ENCODE data around the gene VAX1.
A peak's percentile ranks its signal among the peaks of the same experiment; 100 is the strongest.
"Not testable (repeated sequence)": the region's sequence is repeated elsewhere in the genome, so short reads cannot be mapped to it uniquely, and the experiment has no call there.

VAX1 gene

GRCh38 chr10:117137911-117138642 lies at the start of gene VAX1:
VAX1 (minus strand) TSS chr10:117138270; CDS start chr10:117138056, 214 bp downstream.
- no peak for DNase-seq (ENCODE audit: low read depth in 4 of 4, low spot score in 1 of 4)

GRCh38 chr10:117186832-117187615 lies 49.0 kb upstream of the VAX1 start:
- DNase-seq (ENCODE audit: low read depth in 4 of 4, low spot score in 1 of 4): no peak

GRCh38 chr10:117185817-117186216 lies 47.7 kb upstream of the VAX1 start:
- DNase-seq (ENCODE audit: low read depth in 4 of 4, low spot score in 1 of 4): not testable (repeated sequence)

GRCh38 chr10:117184821-117185220 lies 46.8 kb upstream of the VAX1 start:
- no peak for DNase-seq (ENCODE audit: low read depth in 4 of 4, low spot score in 1 of 4)

DNA sequence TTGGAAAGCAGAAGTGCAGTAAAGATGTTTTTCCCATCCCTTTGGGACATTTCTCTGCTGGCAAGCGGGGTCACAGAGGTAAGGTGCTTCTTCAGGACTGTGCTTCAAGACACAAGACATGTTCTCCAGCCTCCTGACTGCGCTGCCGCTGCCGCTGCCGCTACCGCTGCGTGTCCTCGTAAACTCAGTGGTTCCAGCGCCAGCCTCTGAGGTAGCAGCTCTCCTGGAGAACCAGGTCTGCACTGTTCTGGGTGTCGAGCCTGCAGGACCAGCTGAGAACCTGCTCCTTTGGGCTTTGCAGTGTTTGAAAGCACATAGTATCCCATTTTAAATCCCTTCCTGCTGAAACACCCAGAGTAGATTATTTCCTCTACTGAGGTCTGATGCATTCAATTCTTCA lies 46.2 kb upstream of the VAX1 start:
- no peak for DNase-seq (ENCODE audit: low read depth in 4 of 4, low spot score in 1 of 4)

GRCh38 chr10:117178190-117178589 lies 40.1 kb upstream of the VAX1 start:
- DNase-seq (ENCODE audit: low read depth in 4 of 4, low spot score in 1 of 4): no peak

GRCh38 chr10:117175901-117176534 lies 37.9 kb upstream of the VAX1 start:
- DNase-seq (ENCODE audit: low read depth in 4 of 4, low spot score in 1 of 4): peak; percentile 49 to 70 (median 60)

DNA sequence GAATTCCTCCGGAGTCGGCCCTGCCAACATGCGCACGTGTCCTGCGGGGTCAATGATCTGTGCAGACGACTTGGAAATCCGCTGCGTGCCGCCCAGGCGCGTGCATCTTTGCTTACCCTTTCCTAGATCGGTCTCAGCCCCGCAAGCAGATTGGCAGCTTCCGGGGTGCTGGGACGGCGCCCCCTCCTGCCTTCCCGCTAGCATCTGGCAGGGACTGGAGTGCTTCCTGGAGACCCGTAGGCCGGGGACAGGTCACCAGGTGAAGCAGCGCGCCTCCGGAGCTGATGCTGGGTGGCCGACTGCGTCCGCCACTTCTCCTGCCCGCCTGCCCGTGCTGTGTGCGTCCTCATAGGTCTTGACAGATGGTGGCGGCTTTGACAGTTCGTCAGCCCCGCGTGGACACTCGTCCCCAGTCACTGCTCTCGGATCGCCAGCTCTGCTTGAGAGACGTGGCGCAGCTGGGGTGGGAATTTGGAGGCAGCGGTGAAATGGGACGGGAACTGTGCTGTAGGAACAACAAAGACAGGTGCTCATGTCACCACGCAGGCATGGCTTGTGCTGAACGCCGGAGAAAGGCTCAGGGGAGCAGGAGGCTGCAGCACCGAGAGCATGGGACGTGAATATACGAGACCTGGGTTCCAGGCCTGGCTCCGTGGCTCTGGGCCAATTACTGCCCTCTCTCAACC lies 37.3 kb upstream of the VAX1 start:
- DNase-seq (ENCODE audit: low read depth in 4 of 4, low spot score in 1 of 4): no peak

DNA sequence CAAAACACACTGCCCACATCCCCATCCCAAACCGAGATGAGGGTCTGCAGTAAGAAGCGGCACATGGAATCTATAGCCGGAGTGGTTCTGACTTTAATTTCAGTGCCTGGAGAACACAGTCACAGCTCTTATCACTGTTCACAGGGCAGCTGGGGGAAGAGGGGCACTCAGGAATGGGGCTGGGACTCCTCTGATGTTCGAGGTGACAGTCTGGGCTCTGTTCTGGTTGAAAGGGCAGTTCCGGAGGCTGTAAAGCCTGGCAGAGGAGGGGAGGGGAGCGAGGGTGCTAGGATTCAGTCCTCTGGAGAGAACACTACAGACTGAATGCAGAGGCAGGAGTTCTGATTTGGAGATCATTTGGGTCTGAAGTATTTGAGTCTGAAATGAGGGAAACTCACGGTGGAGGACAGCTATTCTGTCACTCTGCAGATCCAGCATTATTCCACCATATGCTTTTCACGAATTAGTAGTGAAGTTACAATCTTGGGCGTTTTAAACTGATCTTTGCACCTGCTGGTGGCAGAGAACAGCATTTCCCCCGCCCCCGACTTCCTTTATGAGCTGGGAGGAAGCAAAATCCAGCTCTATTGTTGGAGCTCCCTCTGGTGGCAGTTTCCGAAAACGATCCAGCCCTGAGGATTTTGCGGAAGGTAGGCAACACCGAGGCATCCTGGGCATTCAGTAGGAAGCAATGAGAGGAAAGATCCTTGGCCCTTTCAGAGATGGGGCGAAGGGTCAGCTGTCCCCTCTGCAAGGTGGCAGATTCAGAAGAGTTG lies 36.6 kb upstream of the VAX1 start:
- DNase-seq (ENCODE audit: low read depth in 4 of 4, low spot score in 1 of 4): peak; percentile 61 to 82 (median 78)

DNA sequence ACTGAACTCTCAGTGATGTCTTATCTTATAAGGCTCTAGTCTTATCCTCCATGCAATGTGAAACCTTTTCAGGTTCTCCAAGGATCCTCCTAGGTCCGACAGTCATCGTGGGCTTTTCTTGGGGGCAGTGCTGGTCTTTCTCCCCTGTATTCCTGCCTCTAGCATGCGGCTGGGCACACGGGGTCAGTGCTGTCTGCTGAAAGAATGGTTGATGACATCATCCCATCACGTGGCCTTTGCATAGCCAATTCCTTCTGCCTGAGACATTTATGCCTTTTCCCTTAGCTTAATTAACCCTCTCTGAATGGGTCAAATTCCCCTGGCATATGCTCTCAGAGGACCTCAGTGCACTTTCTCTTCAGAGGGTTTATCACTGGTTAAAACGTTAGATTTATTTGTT lies 32.2 kb upstream of the VAX1 start:
- no peak for DNase-seq (ENCODE audit: low read depth in 4 of 4, low spot score in 1 of 4)

GRCh38 chr10:117169480-117169879 lies 31.4 kb upstream of the VAX1 start:
- no peak for DNase-seq (ENCODE audit: low read depth in 4 of 4, low spot score in 1 of 4)

DNA sequence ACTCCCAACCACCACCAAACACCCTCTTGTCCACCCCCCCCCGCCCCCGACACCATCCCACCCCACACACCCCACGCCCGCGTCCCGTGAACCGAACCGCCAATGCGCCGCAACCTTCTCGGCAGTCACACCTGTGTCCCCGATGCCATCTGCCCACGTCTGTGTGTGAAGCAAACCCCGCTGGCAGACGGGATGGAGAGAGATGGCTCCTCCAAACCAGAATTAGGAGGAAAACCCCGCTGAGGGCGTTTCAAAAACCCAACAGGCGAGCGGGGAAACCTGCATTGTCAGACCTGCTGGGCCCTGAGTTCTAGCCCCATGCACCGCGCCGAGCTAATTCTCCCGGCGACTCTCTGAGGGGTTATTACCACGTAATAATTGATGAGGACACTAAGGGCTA lies 30.7 kb upstream of the VAX1 start:
- DNase-seq (ENCODE audit: low read depth in 4 of 4, low spot score in 1 of 4): no peak

DNA sequence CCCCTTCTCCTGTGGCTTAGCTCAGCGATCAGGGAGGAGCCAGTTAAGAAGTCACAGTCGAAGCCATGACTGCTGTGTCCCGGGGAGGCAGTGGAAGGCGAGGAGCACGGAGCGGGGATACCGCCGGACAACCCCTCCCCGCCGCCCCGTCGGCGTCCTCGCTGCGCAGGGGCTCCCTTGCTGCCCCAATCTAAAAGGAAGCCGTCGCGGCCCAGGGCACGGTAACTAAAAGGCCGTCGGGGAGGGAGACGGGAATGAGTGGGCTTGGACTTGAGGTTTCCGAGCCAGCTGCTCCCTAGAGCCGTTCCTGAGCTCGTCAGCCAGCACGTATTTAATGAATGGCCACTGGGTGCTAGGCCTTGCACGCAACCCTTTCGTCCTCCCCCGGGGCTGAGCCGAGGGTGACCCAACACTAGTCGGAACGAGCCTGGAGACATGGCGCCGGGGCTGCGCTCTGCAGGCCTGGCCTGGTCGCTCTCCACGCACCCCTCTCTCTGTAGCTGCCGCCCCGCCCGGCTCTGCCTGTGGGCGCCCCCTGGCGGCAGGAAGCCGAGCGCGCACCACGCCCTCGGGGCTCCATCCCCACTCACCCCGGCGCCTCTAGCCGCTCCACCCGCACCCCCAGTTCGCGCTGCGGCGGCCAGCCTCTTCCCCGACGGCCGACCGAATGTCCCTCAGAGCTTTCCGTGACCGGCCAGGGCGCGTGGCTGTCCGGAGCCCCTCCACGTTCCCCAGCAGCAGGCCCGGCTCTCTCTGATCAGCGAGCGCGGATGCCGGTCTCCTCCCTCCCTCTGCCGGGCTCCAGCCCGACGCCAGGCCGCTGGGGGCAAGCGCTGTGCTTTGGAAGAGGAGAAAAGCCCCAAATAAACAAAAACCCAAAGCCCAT lies 30.0 kb upstream of the VAX1 start:
- DNase-seq (ENCODE audit: low read depth in 4 of 4, low spot score in 1 of 4): peak; percentile 30 to 56 (median 52)

GRCh38 chr10:117167346-117167788 lies 29.3 kb upstream of the VAX1 start:
- no peak for DNase-seq (ENCODE audit: low read depth in 4 of 4, low spot score in 1 of 4)

DNA sequence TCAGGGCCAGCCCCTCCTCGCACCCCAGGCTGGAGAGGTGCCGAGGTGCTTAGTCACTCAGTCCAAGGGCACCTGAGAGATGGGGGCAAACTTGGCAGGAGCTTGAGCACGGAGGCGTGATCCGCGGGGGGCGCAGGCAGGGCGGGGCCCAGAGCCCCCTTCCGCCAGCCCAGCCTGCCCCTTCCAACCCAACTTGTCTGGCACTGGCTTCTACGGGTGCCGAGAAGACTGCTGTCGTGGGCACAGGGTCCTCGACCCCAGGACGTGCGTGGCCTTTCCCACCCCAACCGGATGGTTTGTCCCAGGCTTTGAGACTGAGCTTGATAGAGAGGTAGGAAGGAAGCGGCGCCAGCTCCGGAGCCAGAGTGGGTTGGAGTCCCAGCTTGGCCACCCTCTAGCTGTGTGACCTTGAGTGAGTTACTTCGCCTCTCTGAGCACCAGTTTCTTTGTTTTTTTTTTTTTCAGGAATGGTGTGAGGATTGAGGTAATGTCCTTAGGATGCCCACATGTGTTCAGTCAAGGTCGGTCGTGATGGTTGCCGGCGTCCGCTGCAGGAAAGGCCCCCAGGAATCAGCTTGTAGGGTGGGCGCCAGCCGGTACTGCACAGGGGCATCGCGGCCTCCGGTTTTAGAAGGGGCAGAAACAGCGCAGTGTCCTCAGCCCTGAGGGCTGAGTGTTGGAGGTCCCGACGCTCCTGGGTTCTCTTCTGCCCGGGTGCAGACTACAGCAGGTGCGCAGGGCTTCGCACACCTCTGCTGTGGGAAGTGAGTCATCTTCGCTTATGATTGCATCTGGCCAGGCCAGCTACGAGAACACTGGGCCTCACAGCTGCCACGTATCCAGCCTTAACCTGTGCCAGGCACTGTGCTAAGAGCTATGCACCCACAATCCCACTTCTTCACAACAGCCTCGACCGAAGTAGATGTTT lies 28.6 kb upstream of the VAX1 start:
- DNase-seq (ENCODE audit: low read depth in 4 of 4, low spot score in 1 of 4): no peak

- DNase-seq (ENCODE audit: low read depth in 4 of 4, low spot score in 1 of 4): no peak
These were observed 27.7 kb upstream of the VAX1 start for GRCh38 chr10:117165538-117166417.
